B cell (primary cell): ENCODE results near the gene PCDH9.

Source experiments
- CTCF ChIP-seq: fragments of 200-600 bp; IDR thresholded peaks from one replicate; pipeline ENCODE4 v1.8.0; 2022; ENCODE audit warnings: antibody characterized with exemption, mild to moderate bottlenecking
- EZH2 ChIP-seq: IDR thresholded peaks from 2 replicates; pipeline ENCODE4 v1.6.1; 2012; ENCODE audit warnings: borderline replicate concordance, low read depth, mild to moderate bottlenecking, moderate library complexity, low read length; ENCODE audit not compliant: insufficient read depth, poor library complexity, severe bottlenecking

DNA sequence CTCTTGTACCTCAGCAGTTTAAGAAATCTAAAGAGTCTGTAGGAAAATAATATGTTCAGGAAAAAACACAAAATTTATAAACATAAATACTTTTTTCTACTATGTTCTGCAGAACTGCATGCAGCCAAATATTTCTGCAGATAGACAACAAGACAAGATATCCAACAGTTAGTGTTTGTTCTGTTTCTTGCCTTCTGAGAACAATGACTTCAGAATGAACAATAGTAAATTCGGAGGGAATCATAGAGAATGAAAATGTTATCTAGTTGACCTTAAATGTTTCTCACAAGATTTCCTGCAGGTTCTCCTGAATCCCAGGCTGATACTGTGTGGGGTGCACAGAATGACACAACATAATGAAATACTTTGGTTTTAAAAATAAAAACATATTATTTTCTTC lies 180.4 kb downstream of the PCDH9 start:
- TF ChIP-seq CTCF = no peak
- TF ChIP-seq EZH2 = no peak
